Activated gamma-delta T cell treated with anti-CD3 and anti-CD28 coated beads, Interleukin-2, amount 50 U/mL, for 16 hours (primary cell): Measurements from ENCODE around the gene FAM217A.

Experiments
- DNase-seq: peaks from one replicate; pipeline ENCODE4 v3.0.0-alpha.2; 2020; ENCODE audit warnings: low read depth

The FAM217A gene

GRCh38 chr6:4021854-4022695 lies 56.9 kb downstream of the FAM217A start:
- no peak for DNase-seq

- peak; percentile 71 for DNase-seq
Measured at GRCh38 chr6:4021133-4021853, 57.6 kb downstream of the FAM217A start.

- no peak for DNase-seq
Measured at GRCh38 chr6:4020822-4021132, 58.2 kb downstream of the FAM217A start.

GRCh38 chr6:4018924-4019236 lies 60.1 kb downstream of the FAM217A start:
- no peak for DNase-seq
